ENCODE results near the gene TMEM39A.

DNA sequence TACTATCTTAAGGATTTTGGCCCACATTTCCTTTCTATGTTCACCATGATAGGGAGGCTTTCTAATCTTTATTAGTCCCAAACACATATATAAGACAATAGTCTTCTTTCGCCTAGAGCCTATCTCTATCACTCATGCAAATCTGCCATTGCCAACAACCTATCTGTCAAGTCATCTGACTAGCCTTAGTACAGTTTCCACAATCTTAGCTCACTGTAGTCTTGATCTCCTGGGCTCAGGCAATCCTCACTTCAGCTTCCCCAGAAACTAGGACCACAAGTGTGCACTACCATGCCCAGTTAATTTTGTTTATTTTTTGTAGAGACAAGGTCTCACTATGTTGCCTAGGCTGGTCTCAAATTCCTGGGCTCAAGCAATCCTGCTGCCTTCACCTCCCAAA lies 6.9 kb downstream of the TMEM39A start:
- TF ChIP-seq, protein P1, sequence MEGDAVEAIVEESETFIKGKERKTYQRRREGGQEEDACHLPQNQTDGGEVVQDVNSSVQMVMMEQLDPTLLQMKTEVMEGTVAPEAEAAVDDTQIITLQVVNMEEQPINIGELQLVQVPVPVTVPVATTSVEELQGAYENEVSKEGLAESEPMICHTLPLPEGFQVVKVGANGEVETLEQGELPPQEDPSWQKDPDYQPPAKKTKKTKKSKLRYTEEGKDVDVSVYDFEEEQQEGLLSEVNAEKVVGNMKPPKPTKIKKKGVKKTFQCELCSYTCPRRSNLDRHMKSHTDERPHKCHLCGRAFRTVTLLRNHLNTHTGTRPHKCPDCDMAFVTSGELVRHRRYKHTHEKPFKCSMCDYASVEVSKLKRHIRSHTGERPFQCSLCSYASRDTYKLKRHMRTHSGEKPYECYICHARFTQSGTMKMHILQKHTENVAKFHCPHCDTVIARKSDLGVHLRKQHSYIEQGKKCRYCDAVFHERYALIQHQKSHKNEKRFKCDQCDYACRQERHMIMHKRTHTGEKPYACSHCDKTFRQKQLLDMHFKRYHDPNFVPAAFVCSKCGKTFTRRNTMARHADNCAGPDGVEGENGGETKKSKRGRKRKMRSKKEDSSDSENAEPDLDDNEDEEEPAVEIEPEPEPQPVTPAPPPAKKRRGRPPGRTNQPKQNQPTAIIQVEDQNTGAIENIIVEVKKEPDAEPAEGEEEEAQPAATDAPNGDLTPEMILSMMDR (IDR thresholded peaks at IDR 0.05): no peak
- TF ChIP-seq ZFX (IDR thresholded peaks at IDR 0.05; ENCODE audit: borderline replicate concordance): no peak

Data from 22Rv1 (cell line).